ENCODE results near the gene IFT81. TPM values are rescaled to one million over a fixed set of nuclear protein-coding genes. Genes with fewer than 3 reads are reported as not detected.

Gene IFT81
- total and polyA plus RNA-seq, 2 of the 13 experiments (the other 11 are each of a cell fraction or from before 2014, with no cell fraction given): 4.2 to 13.0 TPM

DNA sequence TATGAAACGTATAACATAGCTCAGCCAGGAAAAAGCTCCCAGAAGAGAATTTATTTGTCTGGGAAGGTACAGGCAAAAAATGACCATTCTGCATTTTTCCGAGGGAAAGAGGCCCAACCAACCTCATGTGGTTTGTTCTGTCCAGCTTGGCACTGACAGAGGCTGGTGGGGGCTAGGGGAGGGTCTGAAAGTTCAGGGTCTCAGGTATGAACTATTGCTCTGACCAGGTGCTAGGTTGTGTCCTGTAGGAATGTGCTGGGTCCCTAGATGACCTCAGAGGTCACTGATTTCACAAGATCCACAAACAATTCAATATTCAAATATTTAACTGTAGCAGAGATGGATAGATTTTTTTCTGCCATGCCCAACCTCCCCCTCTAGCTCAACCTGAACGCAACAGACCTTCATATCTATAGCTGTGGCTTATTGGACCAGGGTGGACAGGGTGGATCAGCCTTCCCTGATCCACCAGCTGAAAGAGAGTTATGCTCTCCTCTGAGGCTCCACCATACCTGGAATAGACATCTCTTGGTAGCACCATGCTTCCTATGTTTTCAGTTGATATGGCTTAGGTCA, 32.9 kb upstream of the IFT81 start (continued):
- TF ChIP-seq, protein P1, sequence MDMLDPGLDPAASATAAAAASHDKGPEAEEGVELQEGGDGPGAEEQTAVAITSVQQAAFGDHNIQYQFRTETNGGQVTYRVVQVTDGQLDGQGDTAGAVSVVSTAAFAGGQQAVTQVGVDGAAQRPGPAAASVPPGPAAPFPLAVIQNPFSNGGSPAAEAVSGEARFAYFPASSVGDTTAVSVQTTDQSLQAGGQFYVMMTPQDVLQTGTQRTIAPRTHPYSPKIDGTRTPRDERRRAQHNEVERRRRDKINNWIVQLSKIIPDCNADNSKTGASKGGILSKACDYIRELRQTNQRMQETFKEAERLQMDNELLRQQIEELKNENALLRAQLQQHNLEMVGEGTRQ (IDR thresholded peaks at IDR 0.05; ENCODE audit: low read depth, low read length): no peak
- TF ChIP-seq, protein P1 (CRISPR knock-in tag; IDR thresholded peaks at IDR 0.05; ENCODE audit: borderline replicate concordance): peak; percentile 26; the same call in 1 of the 2 replicates
- TF ChIP-seq ZNF33A (CRISPR knock-in tag; IDR thresholded peaks at IDR 0.05; ENCODE audit: borderline replicate concordance) (no peak), BORCS8-MEF2B (CRISPR knock-in tag; IDR thresholded peaks at IDR 0.05) (peak; percentile 40; the same call in 1 of the 2 replicates), KAT2B (IDR thresholded peaks at IDR 0.05; ENCODE audit: borderline replicate concordance, low read depth, low read length) (peak; percentile 43), RARA (CRISPR knock-in tag; IDR thresholded peaks at IDR 0.05) (peak; percentile 91), KLF16 (CRISPR knock-in tag; IDR thresholded peaks at IDR 0.05) (peak in 1 of 2 experiments; percentile 49; a peak in 1 of 4 replicates), SMAD3 (CRISPR knock-in tag; IDR thresholded peaks at IDR 0.05) (0 out of 2 replicates have a peak, but pooled peaks have one; percentile 23), BRD4 (CRISPR knock-in tag; IDR thresholded peaks at IDR 0.05) (no peak), HMG20B (CRISPR knock-in tag; conservative IDR thresholded peaks at IDR 0.05) (0 out of 2 replicates have a peak, but pooled peaks have one; percentile 52), ZNF350 (CRISPR knock-in tag; IDR thresholded peaks at IDR 0.05; ENCODE audit: borderline replicate concordance, low read depth) (peak; percentile 61; the same call in 1 of the 2 replicates), NFE2 (CRISPR knock-in tag; IDR thresholded peaks at IDR 0.05) (no peak), ZNF383 (CRISPR knock-in tag; IDR thresholded peaks at IDR 0.05; ENCODE audit: borderline replicate concordance) (0 out of 2 replicates have a peak, but pooled peaks have one; percentile 9), SOX13 (IDR thresholded peaks at IDR 0.05) (no peak), SOX13 (CRISPR knock-in tag; conservative IDR thresholded peaks at IDR 0.05 in 1 of 2, IDR thresholded peaks at IDR 0.05 in 1 of 2) (peak in 1 of 2 experiments; percentile 86; a peak in 2 of 4 replicates), MIXL1 (CRISPR knock-in tag; IDR thresholded peaks at IDR 0.05) (peak; percentile 50; the same call in 1 of the 2 replicates), HOXA3 (CRISPR knock-in tag; IDR thresholded peaks at IDR 0.05) (peak; percentile 58; the same call in 1 of the 2 replicates), SP140L (CRISPR knock-in tag; IDR thresholded peaks at IDR 0.05; ENCODE audit: borderline replicate concordance) (no peak), EP300 (IDR thresholded peaks at IDR 0.05; ENCODE audit: low read depth in 2 of 2, low read length in 2 of 2) (peak in 1 of 2 experiments; percentile 88; a peak in 3 of 4 replicates), EP300 (CRISPR knock-in tag; IDR thresholded peaks at IDR 0.05; ENCODE audit: borderline replicate concordance) (no peak; the same call in 1 of the 2 replicates)
- TF ChIP-seq, protein P2, sequence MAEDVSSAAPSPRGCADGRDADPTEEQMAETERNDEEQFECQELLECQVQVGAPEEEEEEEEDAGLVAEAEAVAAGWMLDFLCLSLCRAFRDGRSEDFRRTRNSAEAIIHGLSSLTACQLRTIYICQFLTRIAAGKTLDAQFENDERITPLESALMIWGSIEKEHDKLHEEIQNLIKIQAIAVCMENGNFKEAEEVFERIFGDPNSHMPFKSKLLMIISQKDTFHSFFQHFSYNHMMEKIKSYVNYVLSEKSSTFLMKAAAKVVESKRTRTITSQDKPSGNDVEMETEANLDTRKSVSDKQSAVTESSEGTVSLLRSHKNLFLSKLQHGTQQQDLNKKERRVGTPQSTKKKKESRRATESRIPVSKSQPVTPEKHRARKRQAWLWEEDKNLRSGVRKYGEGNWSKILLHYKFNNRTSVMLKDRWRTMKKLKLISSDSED (CRISPR knock-in tag; IDR thresholded peaks at IDR 0.05): no peak
- TF ChIP-seq, protein P3, sequence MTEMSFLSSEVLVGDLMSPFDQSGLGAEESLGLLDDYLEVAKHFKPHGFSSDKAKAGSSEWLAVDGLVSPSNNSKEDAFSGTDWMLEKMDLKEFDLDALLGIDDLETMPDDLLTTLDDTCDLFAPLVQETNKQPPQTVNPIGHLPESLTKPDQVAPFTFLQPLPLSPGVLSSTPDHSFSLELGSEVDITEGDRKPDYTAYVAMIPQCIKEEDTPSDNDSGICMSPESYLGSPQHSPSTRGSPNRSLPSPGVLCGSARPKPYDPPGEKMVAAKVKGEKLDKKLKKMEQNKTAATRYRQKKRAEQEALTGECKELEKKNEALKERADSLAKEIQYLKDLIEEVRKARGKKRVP (CRISPR knock-in tag; IDR thresholded peaks at IDR 0.05): peak in 1 of 2 experiments; percentile 53; a peak in 2 of 4 replicates
- TF ChIP-seq, protein P4, sequence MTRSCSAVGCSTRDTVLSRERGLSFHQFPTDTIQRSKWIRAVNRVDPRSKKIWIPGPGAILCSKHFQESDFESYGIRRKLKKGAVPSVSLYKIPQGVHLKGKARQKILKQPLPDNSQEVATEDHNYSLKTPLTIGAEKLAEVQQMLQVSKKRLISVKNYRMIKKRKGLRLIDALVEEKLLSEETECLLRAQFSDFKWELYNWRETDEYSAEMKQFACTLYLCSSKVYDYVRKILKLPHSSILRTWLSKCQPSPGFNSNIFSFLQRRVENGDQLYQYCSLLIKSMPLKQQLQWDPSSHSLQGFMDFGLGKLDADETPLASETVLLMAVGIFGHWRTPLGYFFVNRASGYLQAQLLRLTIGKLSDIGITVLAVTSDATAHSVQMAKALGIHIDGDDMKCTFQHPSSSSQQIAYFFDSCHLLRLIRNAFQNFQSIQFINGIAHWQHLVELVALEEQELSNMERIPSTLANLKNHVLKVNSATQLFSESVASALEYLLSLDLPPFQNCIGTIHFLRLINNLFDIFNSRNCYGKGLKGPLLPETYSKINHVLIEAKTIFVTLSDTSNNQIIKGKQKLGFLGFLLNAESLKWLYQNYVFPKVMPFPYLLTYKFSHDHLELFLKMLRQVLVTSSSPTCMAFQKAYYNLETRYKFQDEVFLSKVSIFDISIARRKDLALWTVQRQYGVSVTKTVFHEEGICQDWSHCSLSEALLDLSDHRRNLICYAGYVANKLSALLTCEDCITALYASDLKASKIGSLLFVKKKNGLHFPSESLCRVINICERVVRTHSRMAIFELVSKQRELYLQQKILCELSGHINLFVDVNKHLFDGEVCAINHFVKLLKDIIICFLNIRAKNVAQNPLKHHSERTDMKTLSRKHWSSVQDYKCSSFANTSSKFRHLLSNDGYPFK (CRISPR knock-in tag; IDR thresholded peaks at IDR 0.05; ENCODE audit: borderline replicate concordance): 0 out of 2 replicates have a peak, but pooled peaks have one; percentile 30

All from HepG2 (cell line).